Left renal pelvis (tissue), 4 donors: ENCODE results near the gene FNDC3B. TPM values are rescaled to one million over a fixed set of nuclear protein-coding genes. Genes with fewer than 3 reads are reported as not detected.

Experiments used
- DNase-seq, 4 donors: peaks; one replicate each; pipeline ENCODE4 v3.0.0-alpha.2; 2013; ENCODE audit warnings: low read depth in 4 of 4, low spot score in 3 of 4
- polyA plus RNA-seq, 4 donors: library from polyadenylated mRNA; unstranded; fragments of 120-200 nt; gene quantifications; one replicate each; pipeline ENCODE4 v1.2.1, GENCODE V29; 2013; ENCODE audit not compliant: insufficient read length in 4 of 4

Gene FNDC3B
- polyA plus RNA-seq, 4 donors = 53.4 to 72.8 (median 68.4) TPM

DNA sequence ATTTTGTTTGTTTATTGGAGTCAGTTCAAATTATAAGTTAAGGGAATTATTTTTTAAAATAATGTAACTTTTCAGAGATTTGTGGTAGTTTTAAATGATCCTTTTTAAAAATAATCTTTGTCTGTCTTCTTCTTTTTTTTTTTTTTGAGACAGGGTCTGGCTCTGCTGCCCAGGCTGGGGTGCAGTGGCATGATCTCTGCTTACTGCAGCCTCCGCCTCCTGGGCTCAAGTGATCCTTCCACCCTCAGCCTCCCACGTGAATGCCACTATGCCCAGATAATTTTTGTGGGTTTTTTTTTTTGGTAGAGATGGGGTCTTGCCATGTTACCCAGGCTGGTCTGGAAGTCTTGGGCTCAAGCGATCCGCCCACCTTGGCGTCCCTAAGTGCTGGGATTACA, 12.6 kb downstream of the FNDC3B start:
- no peak for DNase-seq

DNA sequence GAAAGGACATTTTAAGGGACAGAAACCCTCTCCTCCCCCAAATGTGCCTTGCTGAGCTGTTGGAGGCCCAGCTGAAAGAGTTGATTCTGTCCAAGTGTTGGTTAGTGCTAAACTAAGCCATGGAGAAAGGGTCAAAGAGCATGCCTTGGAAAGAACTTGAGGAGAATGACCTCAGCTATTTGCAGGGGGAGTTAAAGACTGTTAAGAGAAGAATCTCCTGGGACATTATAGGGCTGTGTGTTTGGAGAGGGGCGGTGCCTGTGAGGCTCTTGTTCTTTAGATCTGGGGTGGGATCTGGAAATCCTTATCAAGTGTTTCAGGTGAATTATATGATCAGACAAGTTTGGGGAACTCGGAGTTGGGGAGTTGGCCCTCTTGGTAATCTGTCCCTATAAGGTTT, 13.0 kb downstream of the FNDC3B start:
- DNase-seq = no peak

DNA sequence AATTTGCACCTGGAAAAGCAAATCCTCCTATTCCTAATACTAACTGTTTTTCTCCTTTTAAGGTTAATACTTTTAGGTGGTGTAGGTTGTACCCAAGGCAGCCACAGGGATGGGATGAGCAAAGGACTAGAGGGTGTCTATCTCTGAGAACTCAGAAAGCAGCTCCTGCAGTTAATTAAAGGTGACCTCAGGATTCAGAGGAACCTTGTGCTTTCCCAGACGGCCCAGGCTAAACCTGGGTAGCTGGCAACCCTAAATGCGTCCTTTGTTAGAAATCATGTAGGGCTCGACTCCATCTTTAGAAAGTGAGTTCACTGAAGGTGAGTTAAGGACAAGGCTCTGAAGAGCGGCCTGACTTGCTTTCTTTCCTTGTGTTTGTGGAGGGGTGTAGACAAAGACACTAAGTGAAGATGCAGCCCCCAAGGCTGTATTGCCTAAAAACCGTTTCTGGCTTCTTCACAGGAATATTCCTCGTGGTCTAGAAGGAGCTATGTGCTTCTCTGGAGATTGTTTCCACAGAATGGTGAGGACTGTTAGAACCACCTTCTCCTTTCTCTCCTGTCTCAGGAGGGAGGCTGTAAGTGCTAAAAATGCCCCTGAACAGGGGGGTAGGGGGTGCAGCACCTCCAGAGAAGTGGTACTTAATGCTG, 14.9 kb downstream of the FNDC3B start:
- no peak for DNase-seq

- no peak for DNase-seq
These were observed 17.0 kb downstream of the FNDC3B start for GRCh38 chr3:172056416-172056815.

DNA sequence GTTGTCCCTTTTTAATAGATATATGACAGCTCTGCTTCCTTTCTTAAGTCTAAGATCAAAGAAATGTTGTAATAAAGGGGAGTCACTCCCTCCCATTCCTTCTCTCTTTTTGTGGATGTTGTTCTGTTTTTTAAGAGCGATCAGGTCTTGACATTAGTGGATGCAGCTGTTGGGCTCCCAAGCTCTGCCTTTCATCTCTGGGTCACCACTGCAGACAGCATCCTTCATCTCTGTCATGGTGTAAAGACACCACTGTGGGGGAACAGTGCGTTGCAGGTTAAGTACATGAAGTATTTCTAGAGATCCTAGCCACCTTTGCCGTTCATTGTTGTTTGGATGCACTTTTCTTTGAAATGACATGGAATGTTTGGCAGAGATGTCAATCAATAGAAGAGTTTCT, 17.7 kb downstream of the FNDC3B start:
- DNase-seq = no peak

GRCh38 chr3:172057624-172058327, 18.4 kb downstream of the FNDC3B start:
- no peak for DNase-seq

- no peak for DNase-seq
These were observed 20.2 kb downstream of the FNDC3B start for GRCh38 chr3:172059532-172059931.

- DNase-seq = no peak
These were observed 20.9 kb downstream of the FNDC3B start for GRCh38 chr3:172060234-172060633.

- DNase-seq = no peak
These were observed 22.4 kb downstream of the FNDC3B start for GRCh38 chr3:172061724-172062184.

- no peak for DNase-seq
These were observed 23.4 kb downstream of the FNDC3B start for GRCh38 chr3:172062761-172063160.

- DNase-seq = no peak
These were observed 24.4 kb downstream of the FNDC3B start for GRCh38 chr3:172063456-172064432.

DNA sequence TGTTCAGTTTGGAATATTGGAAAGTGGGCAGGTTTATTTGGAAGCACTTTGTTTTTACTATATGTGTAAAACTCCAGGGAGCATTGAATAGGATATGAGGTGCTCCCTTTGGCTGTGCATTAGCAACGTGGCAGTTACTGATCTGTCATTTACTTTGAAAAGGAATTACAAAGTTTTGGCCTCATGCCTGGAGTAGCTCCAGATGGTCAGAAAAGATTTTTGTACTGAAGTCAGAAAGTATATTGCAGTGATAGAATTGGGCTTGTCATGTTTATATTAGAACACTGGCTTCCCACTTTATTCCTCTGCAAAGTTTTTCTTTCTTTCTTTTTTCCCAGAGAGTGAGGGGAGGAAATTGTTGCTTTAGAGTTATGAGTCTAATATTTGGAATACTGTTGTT, 26.1 kb downstream of the FNDC3B start:
- no peak for DNase-seq

DNA sequence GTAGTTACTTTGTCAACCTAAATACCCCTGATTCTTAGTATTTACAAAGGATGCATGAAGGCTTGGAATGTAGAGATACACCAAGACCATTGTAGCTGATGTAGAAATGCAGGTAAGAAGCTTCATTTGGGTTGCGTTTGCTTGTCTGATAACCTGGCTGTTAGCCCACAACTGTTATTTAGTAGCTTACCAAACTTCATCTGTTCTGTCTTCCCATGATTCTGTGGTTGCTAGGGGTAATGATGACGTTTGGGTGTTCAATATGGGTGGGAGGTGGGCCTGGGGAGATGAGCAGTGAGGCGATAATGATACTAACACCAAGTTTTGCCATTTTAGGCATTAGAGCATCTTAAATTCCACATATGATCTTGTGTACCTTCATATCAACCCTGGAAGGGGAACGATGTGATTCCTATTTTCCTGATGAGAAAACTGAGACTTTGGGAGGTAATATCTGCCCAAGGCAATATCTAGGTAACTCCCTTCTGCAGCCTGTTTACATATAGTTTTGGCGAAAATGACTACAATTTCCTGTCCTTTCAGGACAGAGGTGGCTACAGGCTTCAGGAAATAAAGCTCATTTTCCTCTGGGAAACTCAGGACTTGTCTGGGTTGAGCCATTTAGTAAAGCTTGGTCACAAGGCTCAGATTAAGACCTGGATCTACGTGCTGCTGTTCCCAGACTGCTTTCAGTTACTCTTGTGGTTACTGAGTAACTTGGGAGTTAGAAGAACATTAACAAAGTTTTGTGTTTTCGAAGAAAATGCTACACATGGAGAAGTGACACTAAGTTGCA, 26.8 kb downstream of the FNDC3B start:
- DNase-seq = peak in 2 of 4 donors; percentile 51 to 66

- DNase-seq = no peak
These were observed 27.8 kb downstream of the FNDC3B start for GRCh38 chr3:172066880-172067796.

GRCh38 chr3:172067837-172068440, 28.6 kb downstream of the FNDC3B start:
- DNase-seq = no peak

- no peak for DNase-seq
These were observed 29.6 kb downstream of the FNDC3B start for GRCh38 chr3:172068977-172069376.

- peak in 1 of 4 donors; percentile 49 for DNase-seq
These were observed 30.1 kb downstream of the FNDC3B start for GRCh38 chr3:172069478-172069877.

- DNase-seq = no peak
These were observed 30.9 kb downstream of the FNDC3B start for GRCh38 chr3:172070269-172070668.

- DNase-seq = no peak
These were observed 31.4 kb downstream of the FNDC3B start for GRCh38 chr3:172070802-172071201.
